ENCODE measurements around the gene FRRS1.
"Not testable (repeated sequence)": the region's sequence is repeated elsewhere in the genome, so short reads cannot be mapped to it uniquely, and the experiment has no call there.

FRRS1 gene

GRCh38 chr1:99763956-99764355, 2.5 kb downstream of the FRRS1 start:
- Histone ChIP-seq H3K36me3 (ENCODE audit: control insufficient read depth, insufficient read depth, low read length) (no peaks in the 10 kb centered on the region), H3K27me3 (ENCODE audit: control insufficient read depth, insufficient read depth, low read length) (no peaks in the 10 kb centered on the region), H3K4me3 (ENCODE audit: low read length) (no peak overlapping the region), H3K9ac (ENCODE audit: low read length) (no peak overlapping the region), H3K4me1 (ENCODE audit: control insufficient read depth, insufficient read depth, low read length) (peaks cover 19% of the 10 kb centered on the region), H3K9me3 (ENCODE audit: control insufficient read depth, low read length) (no peaks in the 10 kb centered on the region)

GRCh38 chr1:99761774-99762173, 4.7 kb downstream of the FRRS1 start:
- no peak overlapping the region for H3K4me3 ChIP-seq (ENCODE audit: low read length)
- no peak overlapping the region for H3K9ac ChIP-seq (ENCODE audit: low read length)
- no peaks in the 10 kb centered on the region for H3K27me3 ChIP-seq (ENCODE audit: control insufficient read depth, insufficient read depth, low read length)
- no peaks in the 10 kb centered on the region for H3K36me3 ChIP-seq (ENCODE audit: control insufficient read depth, insufficient read depth, low read length)
- H3K4me1 ChIP-seq (ENCODE audit: control insufficient read depth, insufficient read depth, low read length), result peaks cover 20% of the 10 kb centered on the region
- H3K9me3 ChIP-seq (ENCODE audit: control insufficient read depth, low read length), result no peaks in the 10 kb centered on the region

GRCh38 chr1:99759518-99760160, 6.8 kb downstream of the FRRS1 start:
- no peaks in the 10 kb centered on the region for H3K36me3 ChIP-seq (ENCODE audit: control insufficient read depth, insufficient read depth, low read length)
- no peaks in the 10 kb centered on the region for H3K9me3 ChIP-seq (ENCODE audit: control insufficient read depth, low read length)
- no peaks in the 10 kb centered on the region for H3K27me3 ChIP-seq (ENCODE audit: control insufficient read depth, insufficient read depth, low read length)
- H3K4me3 ChIP-seq (ENCODE audit: low read length), result no peak overlapping the region
- no peak overlapping the region for H3K9ac ChIP-seq (ENCODE audit: low read length)
- H3K4me1 ChIP-seq (ENCODE audit: control insufficient read depth, insufficient read depth, low read length), result peaks cover 14% of the 10 kb centered on the region

GRCh38 chr1:99758686-99759517, 7.5 kb downstream of the FRRS1 start:
- H3K9me3 ChIP-seq (ENCODE audit: control insufficient read depth, low read length); H3K4me3 ChIP-seq (ENCODE audit: low read length); H3K27me3 ChIP-seq (ENCODE audit: control insufficient read depth, insufficient read depth, low read length); H3K9ac ChIP-seq (ENCODE audit: low read length); H3K36me3 ChIP-seq (ENCODE audit: control insufficient read depth, insufficient read depth, low read length): not testable (repeated sequence)
- H3K4me1 ChIP-seq (ENCODE audit: control insufficient read depth, insufficient read depth, low read length), result peaks cover 11% of the 10 kb centered on the region

- Histone ChIP-seq H3K9ac (ENCODE audit: low read length) (no peak overlapping the region), H3K4me1 (ENCODE audit: control insufficient read depth, insufficient read depth, low read length) (peaks cover 11% of the 10 kb centered on the region), H3K27me3 (ENCODE audit: control insufficient read depth, insufficient read depth, low read length) (no peaks in the 10 kb centered on the region), H3K4me3 (ENCODE audit: low read length) (no peak overlapping the region), H3K9me3 (ENCODE audit: control insufficient read depth, low read length) (no peaks in the 10 kb centered on the region), H3K36me3 (ENCODE audit: control insufficient read depth, insufficient read depth, low read length) (no peaks in the 10 kb centered on the region)
These were observed 8.3 kb downstream of the FRRS1 start for GRCh38 chr1:99758073-99758511.

GRCh38 chr1:99756598-99756997, 9.8 kb downstream of the FRRS1 start:
- Histone ChIP-seq H3K4me3 (ENCODE audit: low read length) (no peak overlapping the region), H3K27me3 (ENCODE audit: control insufficient read depth, insufficient read depth, low read length) (no peaks in the 10 kb centered on the region), H3K36me3 (ENCODE audit: control insufficient read depth, insufficient read depth, low read length) (no peaks in the 10 kb centered on the region), H3K9ac (ENCODE audit: low read length) (no peak overlapping the region), H3K4me1 (ENCODE audit: control insufficient read depth, insufficient read depth, low read length) (peaks cover 18% of the 10 kb centered on the region), H3K9me3 (ENCODE audit: control insufficient read depth, low read length) (no peaks in the 10 kb centered on the region)

GRCh38 chr1:99755664-99756063, 10.8 kb downstream of the FRRS1 start:
- Histone ChIP-seq H3K9me3 (ENCODE audit: control insufficient read depth, low read length) (no peaks in the 10 kb centered on the region), H3K4me3 (ENCODE audit: low read length) (no peak overlapping the region), H3K27me3 (ENCODE audit: control insufficient read depth, insufficient read depth, low read length) (no peaks in the 10 kb centered on the region), H3K36me3 (ENCODE audit: control insufficient read depth, insufficient read depth, low read length) (no peaks in the 10 kb centered on the region), H3K4me1 (ENCODE audit: control insufficient read depth, insufficient read depth, low read length) (peaks cover 18% of the 10 kb centered on the region), H3K9ac (ENCODE audit: low read length) (no peak overlapping the region)

- Histone ChIP-seq H3K27me3 (ENCODE audit: control insufficient read depth, insufficient read depth, low read length) (no peaks in the 10 kb centered on the region), H3K4me3 (ENCODE audit: low read length) (no peak overlapping the region), H3K9ac (ENCODE audit: low read length) (no peak overlapping the region), H3K4me1 (ENCODE audit: control insufficient read depth, insufficient read depth, low read length) (peaks cover 15% of the 10 kb centered on the region), H3K9me3 (ENCODE audit: control insufficient read depth, low read length) (no peaks in the 10 kb centered on the region), H3K36me3 (ENCODE audit: control insufficient read depth, insufficient read depth, low read length) (no peaks in the 10 kb centered on the region)
These were observed 11.7 kb downstream of the FRRS1 start for GRCh38 chr1:99754697-99755096.

GRCh38 chr1:99754055-99754626, 12.3 kb downstream of the FRRS1 start:
- Histone ChIP-seq H3K4me1 (ENCODE audit: control insufficient read depth, insufficient read depth, low read length) (peaks cover 9% of the 10 kb centered on the region), H3K4me3 (ENCODE audit: low read length) (no peak overlapping the region), H3K9me3 (ENCODE audit: control insufficient read depth, low read length) (no peaks in the 10 kb centered on the region), H3K9ac (ENCODE audit: low read length) (no peak overlapping the region), H3K27me3 (ENCODE audit: control insufficient read depth, insufficient read depth, low read length) (no peaks in the 10 kb centered on the region), H3K36me3 (ENCODE audit: control insufficient read depth, insufficient read depth, low read length) (no peaks in the 10 kb centered on the region)

GRCh38 chr1:99751877-99752504, 14.4 kb downstream of the FRRS1 start:
- Histone ChIP-seq H3K9ac (ENCODE audit: low read length) (no peak overlapping the region), H3K36me3 (ENCODE audit: control insufficient read depth, insufficient read depth, low read length) (no peaks in the 10 kb centered on the region), H3K9me3 (ENCODE audit: control insufficient read depth, low read length) (no peaks in the 10 kb centered on the region), H3K27me3 (ENCODE audit: control insufficient read depth, insufficient read depth, low read length) (no peaks in the 10 kb centered on the region), H3K4me1 (ENCODE audit: control insufficient read depth, insufficient read depth, low read length) (peaks cover 13% of the 10 kb centered on the region), H3K4me3 (ENCODE audit: low read length) (no peak overlapping the region)

GRCh38 chr1:99749504-99750347, 16.7 kb downstream of the FRRS1 start:
- no peaks in the 10 kb centered on the region for H3K36me3 ChIP-seq (ENCODE audit: control insufficient read depth, insufficient read depth, low read length)
- H3K9ac ChIP-seq (ENCODE audit: low read length), result no peak overlapping the region
- H3K4me3 ChIP-seq (ENCODE audit: low read length), result no peak overlapping the region
- no peaks in the 10 kb centered on the region for H3K27me3 ChIP-seq (ENCODE audit: control insufficient read depth, insufficient read depth, low read length)
- H3K9me3 ChIP-seq (ENCODE audit: control insufficient read depth, low read length), result no peaks in the 10 kb centered on the region
- H3K4me1 ChIP-seq (ENCODE audit: control insufficient read depth, insufficient read depth, low read length), result peaks cover 13% of the 10 kb centered on the region

Data from mucosa of stomach (tissue), 1 donor.